ENCODE data around the gene PDE4D. TPM values are rescaled to one million over a fixed set of nuclear protein-coding genes. Genes with fewer than 3 reads are reported as not detected.

PDE4D gene
- total and polyA plus RNA-seq, 12 donors: 1.2 to 18.9 (median 2.1) TPM

- H3K4me1 ChIP-seq (replicated peaks in 1 of 2): no peaks in the 10 kb centered on the region
- H3K27ac ChIP-seq: no peak overlapping the region
- H3K27me3 ChIP-seq: no peaks in the 10 kb centered on the region
- no peak overlapping the region for H3K4me3 ChIP-seq
- intact Hi-C loops (cut with DNase I): no loop called here
- H3K9me3 ChIP-seq (replicated peaks in 1 of 3): no peaks in the 10 kb centered on the region
- TF ChIP-seq POLR2A (IDR thresholded peaks at IDR 0.05) (no peak), CTCF (IDR thresholded peaks at IDR 0.05) (no peak)
- no peak for DNase-seq
- WGBS, 4 donors: 48 to 69% (median 66%) methylated on average over 3 of the region's 3 CpGs
- no peaks in the 10 kb centered on the region for H3K36me3 ChIP-seq (replicated peaks in 1 of 2)
These were observed 371.2 kb downstream of the PDE4D start for GRCh38 chr5:59522201-59522831.

- Histone ChIP-seq H3K4me3 (no peak overlapping the region), H3K27ac (no peak overlapping the region), H3K9me3 (replicated peaks in 1 of 3) (no peaks in the 10 kb centered on the region), H3K27me3 (no peaks in the 10 kb centered on the region), H3K36me3 (replicated peaks in 1 of 2) (no peaks in the 10 kb centered on the region), H3K4me1 (replicated peaks in 1 of 2) (no peaks in the 10 kb centered on the region)
- intact Hi-C loops (cut with DNase I): no loop called here
- DNase-seq: no peak
- TF ChIP-seq POLR2A (IDR thresholded peaks at IDR 0.05) (no peak), CTCF (IDR thresholded peaks at IDR 0.05) (no peak)
These were observed 372.1 kb downstream of the PDE4D start for GRCh38 chr5:59521476-59521875.

- DNase-seq: no peak
- Histone ChIP-seq H3K4me1 (replicated peaks in 1 of 2) (no peaks in the 10 kb centered on the region), H3K27ac (no peak overlapping the region), H3K27me3 (no peaks in the 10 kb centered on the region), H3K9me3 (replicated peaks in 1 of 3) (no peaks in the 10 kb centered on the region), H3K36me3 (replicated peaks in 1 of 2) (no peaks in the 10 kb centered on the region), H3K4me3 (no peak overlapping the region)
- TF ChIP-seq POLR2A (IDR thresholded peaks at IDR 0.05): no peak
- TF ChIP-seq CTCF (IDR thresholded peaks at IDR 0.05): no peak
- intact Hi-C loops (cut with DNase I): no loop called here
- 69 to 78% (median 74%) methylated on average over 5 of the region's 5 CpGs for WGBS, 4 donors
These were observed 374.2 kb downstream of the PDE4D start for GRCh38 chr5:59519338-59519737.

GRCh38 chr5:59517926-59518585 lies 375.5 kb downstream of the PDE4D start:
- H3K36me3 ChIP-seq (replicated peaks in 1 of 2): no peaks in the 10 kb centered on the region
- no peak for TF ChIP-seq CTCF (IDR thresholded peaks at IDR 0.05)
- TF ChIP-seq POLR2A (IDR thresholded peaks at IDR 0.05): no peak
- H3K27me3 ChIP-seq: no peaks in the 10 kb centered on the region
- H3K4me1 ChIP-seq (replicated peaks in 1 of 2): no peaks in the 10 kb centered on the region
- DNase-seq: no peak
- no peak overlapping the region for H3K27ac ChIP-seq
- WGBS, 4 donors: 42 to 56% (median 45%) methylated on average over 3 of the region's 3 CpGs
- no peaks in the 10 kb centered on the region for H3K9me3 ChIP-seq (replicated peaks in 1 of 3)
- intact Hi-C loops (cut with DNase I): no loop called here
- no peak overlapping the region for H3K4me3 ChIP-seq
